ENCODE measurements around the gene LMNA. TPM values are rescaled to one million over a fixed set of nuclear protein-coding genes. Genes with fewer than 3 reads are reported as not detected.

The LMNA gene
- total RNA-seq, 1 donor from 2014 or later = 92.7 TPM

- peaks cover 3% of the 10 kb centered on the region for H3K27me3 Mint-ChIP-seq
- DNase-seq (ENCODE audit: low spot score, unreplicated experiment) = no peak
- no peak overlapping the region for H3K4me3 Mint-ChIP-seq (ENCODE audit: low read depth)
- TF ChIP-seq CTCF (IDR thresholded peaks at IDR 0.05; ENCODE audit: unreplicated experiment) = no peak
- H3K9me3 Mint-ChIP-seq (ENCODE audit: low read depth) = no peaks in the 10 kb centered on the region
- no peak overlapping the region for H3K27ac Mint-ChIP-seq
- peaks cover 28% of the 10 kb centered on the region for H3K4me1 Mint-ChIP-seq (ENCODE audit: low read depth)
- peaks cover 4% of the 10 kb centered on the region for H3K36me3 Mint-ChIP-seq (ENCODE audit: insufficient read depth)
Observed at GRCh38 chr1:156108664-156109241, 5.8 kb upstream of the LMNA start.

- TF ChIP-seq CTCF (IDR thresholded peaks at IDR 0.05; ENCODE audit: unreplicated experiment) = no peak
- H3K27me3 Mint-ChIP-seq = peaks cover 8% of the 10 kb centered on the region
- H3K27ac Mint-ChIP-seq = no peak overlapping the region
- DNase-seq (ENCODE audit: low spot score, unreplicated experiment) = no peak
- H3K9me3 Mint-ChIP-seq (ENCODE audit: low read depth) = no peaks in the 10 kb centered on the region
- peaks cover 5% of the 10 kb centered on the region for H3K36me3 Mint-ChIP-seq (ENCODE audit: insufficient read depth)
- peaks cover 19% of the 10 kb centered on the region for H3K4me1 Mint-ChIP-seq (ENCODE audit: low read depth)
- no peak overlapping the region for H3K4me3 Mint-ChIP-seq (ENCODE audit: low read depth)
Observed at GRCh38 chr1:156110252-156110651, 4.3 kb upstream of the LMNA start.

GRCh38 chr1:156111355-156111962, 3.1 kb upstream of the LMNA start:
- no peaks in the 10 kb centered on the region for H3K9me3 Mint-ChIP-seq (ENCODE audit: low read depth)
- no peak for DNase-seq (ENCODE audit: low spot score, unreplicated experiment)
- H3K4me3 Mint-ChIP-seq (ENCODE audit: low read depth) = no peak overlapping the region
- peaks cover 9% of the 10 kb centered on the region for H3K36me3 Mint-ChIP-seq (ENCODE audit: insufficient read depth)
- peaks cover 8% of the 10 kb centered on the region for H3K27me3 Mint-ChIP-seq
- H3K4me1 Mint-ChIP-seq (ENCODE audit: low read depth) = peaks cover 16% of the 10 kb centered on the region
- H3K27ac Mint-ChIP-seq = no peak overlapping the region
- no peak for TF ChIP-seq CTCF (IDR thresholded peaks at IDR 0.05; ENCODE audit: unreplicated experiment)

- no peak for TF ChIP-seq CTCF (IDR thresholded peaks at IDR 0.05; ENCODE audit: unreplicated experiment)
- DNase-seq (ENCODE audit: low spot score, unreplicated experiment) = no peak
- peaks cover 12% of the 10 kb centered on the region for H3K4me1 Mint-ChIP-seq (ENCODE audit: low read depth)
- H3K36me3 Mint-ChIP-seq (ENCODE audit: insufficient read depth) = peaks cover 10% of the 10 kb centered on the region
- peaks cover 8% of the 10 kb centered on the region for H3K27me3 Mint-ChIP-seq
- H3K9me3 Mint-ChIP-seq (ENCODE audit: low read depth) = no peaks in the 10 kb centered on the region
- no peak overlapping the region for H3K27ac Mint-ChIP-seq
- H3K4me3 Mint-ChIP-seq (ENCODE audit: low read depth) = no peak overlapping the region
Observed at GRCh38 chr1:156112276-156113137, 2.0 kb upstream of the LMNA start.

- no peak for DNase-seq (ENCODE audit: low spot score, unreplicated experiment)
- Mint-ChIP-seq H3K4me1 (ENCODE audit: low read depth) (peaks cover 16% of the 10 kb centered on the region), H3K27me3 (peaks cover 8% of the 10 kb centered on the region), H3K9me3 (ENCODE audit: low read depth) (no peaks in the 10 kb centered on the region), H3K4me3 (ENCODE audit: low read depth) (no peak overlapping the region), H3K27ac (no peak overlapping the region), H3K36me3 (ENCODE audit: insufficient read depth) (peaks cover 12% of the 10 kb centered on the region)
- no peak for TF ChIP-seq CTCF (IDR thresholded peaks at IDR 0.05; ENCODE audit: unreplicated experiment)
Observed at GRCh38 chr1:156113282-156113950, 1.1 kb upstream of the LMNA start.
